HG03159 (cell line): ENCODE measurements around the gene AKAP8.
"Not testable (repeated sequence)": the region's sequence is repeated elsewhere in the genome, so short reads cannot be mapped to it uniquely, and the experiment has no call there.

ENCODE experiments used
- ATAC-seq: cut with Tn5 transposase; IDR thresholded peaks from one replicate; pipeline ENCODE4 v1.9.1; 2021; ENCODE audit warnings: mild to moderate bottlenecking, moderate library complexity; ENCODE audit not compliant: unreplicated experiment

Gene AKAP8

GRCh38 chr19:15379083-15379998, at the start of gene AKAP8:
Gene AKAP8, minus strand, starts transcription at chr19:15379787. Its CDS starts 56 bp downstream, at chr19:15379731.
- peak; percentile 79 for ATAC-seq

DNA sequence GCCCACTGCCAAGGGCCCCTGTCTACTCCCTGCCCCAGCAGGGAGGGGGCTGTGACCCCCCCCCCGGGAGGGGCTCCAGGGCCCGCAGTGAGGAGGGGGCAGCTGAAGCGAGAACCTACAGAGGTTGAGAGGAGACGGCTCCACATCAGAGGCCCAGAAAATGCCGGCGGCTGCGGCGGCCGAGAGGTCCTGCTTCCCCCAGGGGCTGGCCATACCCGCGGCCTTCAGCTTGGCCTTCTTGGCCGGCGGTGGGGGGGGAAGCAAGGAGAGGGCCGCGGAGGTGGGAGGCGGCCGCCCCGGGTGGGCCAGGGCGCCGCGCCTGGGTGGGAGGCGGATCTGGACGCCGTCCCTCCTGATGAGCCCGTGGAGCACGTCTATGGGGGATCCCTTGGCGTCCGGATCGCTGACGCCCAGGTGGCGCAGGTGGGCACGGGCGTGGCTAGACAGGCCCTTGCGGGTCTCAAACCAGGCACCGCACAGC, 48.4 kb upstream of the AKAP8 start:
- ATAC-seq, result no peak

- ATAC-seq, result no peak
Observed at GRCh38 chr19:15427350-15427700, 47.7 kb upstream of the AKAP8 start.

DNA sequence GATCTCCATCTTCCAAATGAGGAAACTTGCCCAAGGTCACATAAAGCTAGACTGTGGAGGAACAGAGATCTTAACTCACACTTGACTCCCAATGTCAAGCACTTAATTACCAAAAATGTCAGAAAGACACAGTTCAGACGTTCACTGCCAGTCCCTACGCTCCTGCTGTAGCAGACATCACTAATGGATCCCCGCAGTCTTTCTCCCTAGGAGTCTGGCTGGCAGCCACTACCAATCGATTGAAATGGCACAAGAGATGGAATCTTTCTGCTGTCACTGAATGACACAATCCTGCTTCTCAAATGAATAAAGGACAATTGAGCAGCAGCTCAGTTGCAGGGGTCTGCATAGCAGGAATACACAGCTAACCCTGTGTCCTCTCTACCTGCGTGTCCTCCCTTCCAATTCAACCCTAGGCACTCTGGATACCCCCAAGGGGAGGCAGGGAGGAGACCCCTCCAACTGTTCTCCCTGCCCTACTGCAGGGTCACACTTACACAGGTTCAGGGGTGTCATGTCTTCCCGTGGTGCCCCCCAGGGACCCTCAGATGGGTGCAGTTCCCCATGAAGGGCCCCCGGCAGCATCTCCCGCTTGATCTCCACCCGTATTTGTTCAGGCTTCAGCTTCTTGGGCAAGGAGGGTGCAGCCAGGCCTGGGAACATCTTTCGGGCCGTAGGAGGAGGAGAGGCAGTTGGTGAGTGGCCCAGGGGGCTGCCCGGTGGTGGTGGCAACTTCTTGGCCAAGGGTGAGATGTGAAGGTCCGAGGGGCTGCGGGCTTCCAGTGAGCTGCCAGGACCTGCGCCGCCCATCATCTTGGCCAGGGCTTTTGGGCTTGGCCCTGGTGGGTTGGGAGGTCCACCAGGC, 47.1 kb upstream of the AKAP8 start:
- no peak for ATAC-seq

- no peak for ATAC-seq
Observed at GRCh38 chr19:15425321-15425950, 45.8 kb upstream of the AKAP8 start.

GRCh38 chr19:15424692-15425272, 45.2 kb upstream of the AKAP8 start:
- ATAC-seq, result no peak

DNA sequence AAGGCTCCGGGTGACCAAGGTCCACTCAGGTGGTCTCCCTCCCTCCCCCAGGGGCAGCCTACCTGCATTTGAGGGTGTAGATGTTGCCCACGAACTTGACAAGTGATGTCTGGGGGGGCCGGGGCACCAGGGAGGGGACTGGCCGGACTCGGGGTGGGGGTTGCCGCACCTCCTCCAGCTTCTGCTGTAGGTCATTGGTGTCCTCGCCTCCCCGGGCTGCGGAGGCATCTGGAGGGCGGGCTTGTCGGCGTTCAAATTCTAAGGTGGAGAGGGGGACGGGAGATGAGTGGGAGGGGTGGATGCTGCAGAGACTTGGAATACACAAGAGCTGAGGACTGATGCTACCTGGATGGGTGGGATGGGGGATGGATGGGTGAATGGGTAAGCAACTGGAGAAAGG, 44.5 kb upstream of the AKAP8 start:
- ATAC-seq, result no peak

DNA sequence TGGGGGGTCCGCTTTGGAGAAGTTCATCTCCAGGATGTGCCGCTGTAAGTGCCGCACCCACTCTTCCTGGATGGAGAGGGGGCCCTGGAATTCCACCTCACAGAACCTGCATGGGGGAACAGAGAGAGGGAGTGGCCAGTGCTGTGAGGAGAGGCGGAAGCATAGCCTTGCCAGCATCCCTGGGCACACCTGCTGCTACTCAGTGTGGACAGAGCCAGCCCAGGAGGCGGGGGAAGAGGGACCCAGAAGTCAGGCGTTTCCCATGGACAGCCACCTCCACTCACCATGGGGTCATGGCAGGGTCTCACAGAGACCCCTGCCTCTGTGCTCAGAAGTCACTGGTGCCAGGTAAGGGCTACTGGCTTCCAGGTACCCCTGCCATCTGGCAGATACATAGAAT, 43.5 kb upstream of the AKAP8 start:
- no peak for ATAC-seq

DNA sequence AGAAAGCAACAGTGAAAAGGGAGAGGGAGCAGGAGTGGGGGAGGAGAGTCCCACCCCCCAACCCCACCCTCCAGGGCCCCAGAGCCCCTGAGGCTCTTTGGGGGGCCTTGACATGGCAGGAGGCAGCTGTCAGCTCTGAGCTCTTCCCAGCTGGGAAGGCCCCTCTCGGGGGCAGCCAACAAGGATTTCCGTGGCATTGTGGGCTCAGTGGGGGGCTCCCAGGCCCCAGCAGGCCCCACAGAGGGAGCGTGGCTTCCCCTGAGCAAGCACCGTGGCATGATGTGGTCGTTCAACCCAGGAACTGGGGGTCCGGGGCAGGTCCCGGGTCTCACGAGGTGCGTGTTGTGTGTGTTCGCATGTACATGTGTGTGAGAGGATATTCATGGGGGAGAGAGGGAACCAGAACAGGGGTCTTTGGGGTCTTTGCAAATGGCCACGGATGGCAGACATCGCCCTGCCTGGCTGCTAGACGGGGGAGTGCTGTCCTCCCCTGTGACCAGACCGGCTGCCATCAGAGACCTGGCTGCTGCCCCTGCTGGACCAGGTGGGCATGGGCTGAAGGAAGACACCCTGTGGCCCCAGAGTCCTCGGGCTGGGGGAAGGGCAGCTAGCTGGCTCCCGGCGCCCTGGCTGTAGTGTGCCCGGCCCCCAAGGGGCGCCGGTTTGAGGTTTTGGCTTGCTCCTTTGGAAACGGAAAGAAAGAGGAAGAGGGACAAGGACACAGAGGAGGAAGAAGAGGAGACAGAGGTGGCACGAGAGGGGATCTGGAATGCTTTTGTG, 42.9 kb upstream of the AKAP8 start:
- no peak for ATAC-seq

GRCh38 chr19:15421721-15422260, 42.2 kb upstream of the AKAP8 start:
- no peak for ATAC-seq

- no peak for ATAC-seq
Observed at GRCh38 chr19:15421136-15421695, 41.6 kb upstream of the AKAP8 start.

DNA sequence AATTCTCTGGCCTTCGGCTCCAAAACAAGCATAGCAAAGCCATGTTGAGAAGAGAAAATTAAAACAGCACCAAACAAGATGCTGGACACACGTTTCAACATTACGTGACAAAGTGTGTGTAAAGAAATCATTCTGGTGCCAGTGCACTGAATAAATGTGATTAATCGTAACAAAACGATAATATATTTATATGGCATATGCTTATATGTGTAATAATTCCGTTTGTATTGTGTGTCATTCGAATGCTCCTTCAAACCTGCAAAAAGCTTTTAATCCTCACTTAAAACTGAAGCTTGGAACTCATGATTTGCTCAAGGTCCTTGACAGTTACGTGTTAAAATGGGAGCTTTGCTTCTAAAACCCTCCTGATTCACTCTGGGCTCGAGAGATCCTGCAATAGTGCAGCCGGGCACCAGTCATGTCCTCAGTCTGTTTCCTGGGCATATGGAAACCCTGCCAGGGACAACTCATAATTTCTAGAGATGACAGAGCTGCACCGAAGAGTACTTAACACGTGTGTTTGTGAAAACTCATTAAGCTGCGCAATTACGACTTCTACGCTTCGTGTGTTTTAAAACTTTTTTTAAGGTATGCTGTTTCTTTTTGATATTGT, 39.9 kb upstream of the AKAP8 start:
- no peak for ATAC-seq

DNA sequence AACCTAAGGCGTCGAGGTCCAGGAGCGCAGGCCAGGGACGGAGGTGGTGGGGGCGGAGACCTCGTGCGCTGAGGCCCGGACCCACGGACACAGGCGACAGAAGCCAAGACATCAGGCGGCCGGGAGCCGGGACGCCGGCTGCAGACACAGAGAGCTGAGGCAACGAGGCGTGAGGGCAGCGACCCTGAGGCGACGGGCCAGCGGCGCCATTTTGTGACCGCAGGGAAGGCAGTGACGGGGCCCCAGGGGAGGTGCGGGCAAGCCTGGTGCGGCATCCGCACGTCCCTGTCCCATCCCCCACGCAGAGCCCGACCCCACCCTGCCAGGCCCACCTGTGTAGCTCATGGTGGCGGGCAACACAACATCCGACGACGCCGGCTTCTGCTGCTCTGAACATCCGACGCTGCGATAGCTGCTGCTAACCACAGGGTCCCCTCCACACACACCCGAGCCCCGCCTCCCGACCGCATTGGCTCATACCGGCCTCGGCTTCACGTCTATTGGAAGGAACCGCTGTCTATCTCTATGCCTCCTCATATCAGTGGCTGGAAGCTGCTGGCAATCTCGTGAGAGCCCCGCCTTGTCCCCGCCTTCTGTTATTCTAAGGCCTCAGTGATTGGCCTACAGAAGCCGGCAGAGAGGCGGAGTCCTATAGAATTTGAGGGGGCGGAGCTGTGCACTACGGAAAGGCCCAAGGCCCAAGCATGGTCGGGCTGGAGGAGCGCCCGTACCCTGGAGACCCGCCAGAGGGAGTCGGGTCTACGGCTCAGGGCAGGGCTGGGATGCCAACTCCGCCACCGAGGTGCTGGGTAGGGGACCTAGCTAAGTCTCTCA, 39.2 kb upstream of the AKAP8 start, which contains the start of gene AKAP8L:
Gene AKAP8L (minus strand): TSS at position 410 of the 834 bp plus-strand sequence. CDS start 65 bp downstream, at position 345.
- ATAC-seq, result peak; percentile 93

- no peak for ATAC-seq
Observed at GRCh38 chr19:15418231-15418578, 38.6 kb upstream of the AKAP8 start.

DNA sequence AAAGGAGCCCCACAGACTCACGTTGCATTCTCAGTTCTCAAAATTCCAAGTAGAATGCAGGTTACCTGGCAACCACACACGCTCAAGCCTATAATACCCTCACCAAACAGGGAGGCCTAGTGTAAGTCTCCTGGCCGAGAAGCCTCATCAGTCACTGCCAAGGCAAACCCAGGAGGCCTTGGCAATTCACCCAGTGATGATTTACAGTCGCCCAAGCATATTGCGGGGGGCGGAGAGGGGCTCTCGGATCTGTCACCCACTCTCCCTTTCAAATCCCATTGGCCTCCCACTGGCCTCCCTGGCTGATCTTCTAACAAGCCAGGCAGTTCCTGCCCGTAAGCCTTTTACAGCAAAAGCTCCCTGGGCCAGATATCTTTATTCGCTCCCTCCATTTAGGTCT, 38.1 kb upstream of the AKAP8 start:
- ATAC-seq, result no peak

- no peak for ATAC-seq
Observed at GRCh38 chr19:15412832-15413231, 33.2 kb upstream of the AKAP8 start.

DNA sequence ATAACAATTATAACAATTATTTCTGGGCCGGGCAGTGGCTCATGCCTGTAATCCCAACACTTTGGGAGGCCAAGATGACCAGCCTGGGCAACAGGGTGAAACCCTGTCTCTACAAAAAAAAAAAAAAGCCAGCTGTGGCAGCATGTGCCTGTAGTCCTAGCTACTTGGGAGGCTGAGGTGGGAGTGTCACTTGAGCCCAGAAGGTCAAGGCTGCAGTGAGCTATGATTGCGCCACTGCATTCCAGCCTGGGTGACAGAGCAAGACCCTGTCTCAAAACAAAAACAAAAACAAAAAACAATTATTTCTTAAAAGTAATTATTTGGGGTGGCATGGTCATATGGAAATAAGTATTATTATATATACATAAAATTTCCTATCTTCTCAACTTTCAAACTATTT, 31.8 kb upstream of the AKAP8 start:
- ATAC-seq, result not testable (repeated sequence)

DNA sequence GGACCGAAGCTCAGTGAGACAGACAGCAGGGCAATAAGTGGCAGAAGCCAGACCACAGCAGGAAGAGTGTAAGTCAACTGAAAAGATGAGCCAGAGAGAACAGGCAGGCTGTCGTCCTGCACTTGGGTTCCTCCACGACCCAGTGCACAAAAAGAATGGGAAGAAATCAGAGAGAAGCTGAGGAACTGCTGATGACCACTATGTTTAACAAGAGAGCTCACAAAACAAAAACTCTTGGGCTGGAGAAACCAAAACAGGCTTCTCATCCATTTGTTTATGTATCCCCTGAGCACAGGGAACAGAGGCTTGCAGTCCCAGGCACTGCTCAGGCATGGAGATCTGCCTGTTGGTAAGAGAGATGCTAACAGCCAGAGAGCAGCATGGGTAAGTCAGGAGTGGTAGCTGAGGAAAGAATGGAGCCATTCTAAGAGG, 25.2 kb upstream of the AKAP8 start:
- no peak for ATAC-seq
